GM10248 (cell line): ENCODE measurements around the gene KIF19.

Source experiments
- CTCF ChIA-PET: fragments of 300-600 bp; sonication (Branson Sonifier 250); formaldehyde crosslinking; extraction: SDS; loops from one replicate; lab custom pipeline; 2021; ENCODE audit warnings: antibody characterized with exemption; lab: Yijun Ruan, JAX
- POLR2A ChIA-PET: fragments of 350-650 bp; sonication (Branson Sonifier 250); formaldehyde crosslinking; extraction: SDS; loops from one replicate; lab custom pipeline; 2020; ENCODE audit warnings: antibody characterized with exemption; lab: Yijun Ruan, JAX
- DNase-seq: peaks from one replicate; pipeline ENCODE4 v3.0.0; 2012; ENCODE audit errors: extremely low spot score
- CTCF ChIP-seq: IDR thresholded peaks from 2 replicates; pipeline ENCODE4 v1.5.1; 2012; ENCODE audit warnings: mild to moderate bottlenecking, low read depth; ENCODE audit errors: extremely low read depth, missing control alignments, control extremely low read depth

Gene KIF19

GRCh38 chr17:74303305-74303704, 22.7 kb upstream of the KIF19 start:
- CTCF ChIA-PET: interaction anchor here (1.5 to 2.1 kb wide), 3 partner anchors 9 to 154 kb away, joined by 4 read pairs; no protein-coding TSS in a partner anchor
- DNase-seq: no peak
- TF ChIP-seq CTCF: no peak
- POLR2A ChIA-PET: interaction anchor here (0.6 kb wide), 1 partner anchor 157 kb away, joined by 8 read pairs; no protein-coding TSS in a partner anchor

GRCh38 chr17:74304184-74304583, 21.8 kb upstream of the KIF19 start:
- no peak for DNase-seq
- ChIA-PET POLR2A (no interaction called here), CTCF (interaction anchor here (1.4 to 2.1 kb wide), 3 partner anchors 8 to 64 kb away, joined by 4 to 8 read pairs (median 4); partner anchors contain the start of gene GPR142)
- TF ChIP-seq CTCF: no peak

- no peak for TF ChIP-seq CTCF
- CTCF ChIA-PET: interaction anchor here (0.8 to 2.0 kb wide), 4 partner anchors 56 to 106 kb away, joined by 3 to 8 read pairs (median 4); partner anchors contain the start of genes BTBD17 and GPR142
- POLR2A ChIA-PET: no interaction called here
- DNase-seq: no peak
These were observed 20.0 kb upstream of the KIF19 start for GRCh38 chr17:74305865-74306654.

- POLR2A ChIA-PET: no interaction called here
- TF ChIP-seq CTCF: no peak
- CTCF ChIA-PET: interaction anchor here (0.9 to 1.4 kb wide), 2 partner anchors 27 to 60 kb away, joined by 3 to 4 read pairs; no protein-coding TSS in a partner anchor
- no peak for DNase-seq
These were observed 17.8 kb upstream of the KIF19 start for GRCh38 chr17:74307984-74308773.

GRCh38 chr17:74309902-74310301, 16.1 kb upstream of the KIF19 start:
- POLR2A ChIA-PET: no interaction called here
- CTCF ChIA-PET: no interaction called here
- TF ChIP-seq CTCF: no peak
- no peak for DNase-seq

GRCh38 chr17:74314877-74315276, 11.1 kb upstream of the KIF19 start:
- ChIA-PET POLR2A (no interaction called here), CTCF (interaction anchor here (1.5 kb wide), 1 partner anchor 54 kb away, joined by 3 read pairs; no protein-coding TSS in a partner anchor)
- TF ChIP-seq CTCF: no peak
- DNase-seq: no peak
